Effector memory CD8-positive, alpha-beta T cell (primary cell): ENCODE data around the gene KIF2C.
"Not testable (repeated sequence)": the region's sequence is repeated elsewhere in the genome, so short reads cannot be mapped to it uniquely, and the experiment has no call there.

Experiments
- ATAC-seq: fragments of 150-1000 bp; cut with Tn5 transposase; replicated peaks from 2 replicates; pipeline ENCODE4 v1.10.0; 2021; ENCODE audit warnings: mild to moderate bottlenecking, moderate library complexity
- DNase-seq, 3 experiments: peaks; one replicate each; pipeline ENCODE4 v3.0.0; 2021
- H3K27ac Mint-ChIP-seq, 2 donors: one replicate each; pipeline ENCODE4 v1.8.0; 2022; ENCODE audit warnings: mild to moderate bottlenecking in 2 of 2, mixed read lengths in 2 of 2, moderate library complexity in 2 of 2
- H3K27me3 Mint-ChIP-seq, 2 donors: one replicate each; pipeline ENCODE4 v1.8.0; 2022; ENCODE audit warnings: mixed read lengths in 2 of 2
- H3K36me3 Mint-ChIP-seq: one replicate; pipeline ENCODE4 v1.8.0; 2022; ENCODE audit warnings: mild to moderate bottlenecking, moderate library complexity, mixed read lengths; ENCODE audit not compliant: insufficient read depth
- H3K4me1 Mint-ChIP-seq, 2 donors: one replicate each; pipeline ENCODE4 v1.8.0; 2022; ENCODE audit warnings: low read depth in 2 of 2, mixed read lengths in 2 of 2
- H3K4me3 Mint-ChIP-seq, 2 donors: one replicate each; pipeline ENCODE4 v1.8.0; 2022; ENCODE audit warnings: mild to moderate bottlenecking in 2 of 2, mixed read lengths in 2 of 2, moderate library complexity in 2 of 2
- H3K9me3 Mint-ChIP-seq, 2 donors: one replicate each; pipeline ENCODE4 v1.8.0; 2022; ENCODE audit warnings: mixed read lengths in 2 of 2

KIF2C gene

DNA sequence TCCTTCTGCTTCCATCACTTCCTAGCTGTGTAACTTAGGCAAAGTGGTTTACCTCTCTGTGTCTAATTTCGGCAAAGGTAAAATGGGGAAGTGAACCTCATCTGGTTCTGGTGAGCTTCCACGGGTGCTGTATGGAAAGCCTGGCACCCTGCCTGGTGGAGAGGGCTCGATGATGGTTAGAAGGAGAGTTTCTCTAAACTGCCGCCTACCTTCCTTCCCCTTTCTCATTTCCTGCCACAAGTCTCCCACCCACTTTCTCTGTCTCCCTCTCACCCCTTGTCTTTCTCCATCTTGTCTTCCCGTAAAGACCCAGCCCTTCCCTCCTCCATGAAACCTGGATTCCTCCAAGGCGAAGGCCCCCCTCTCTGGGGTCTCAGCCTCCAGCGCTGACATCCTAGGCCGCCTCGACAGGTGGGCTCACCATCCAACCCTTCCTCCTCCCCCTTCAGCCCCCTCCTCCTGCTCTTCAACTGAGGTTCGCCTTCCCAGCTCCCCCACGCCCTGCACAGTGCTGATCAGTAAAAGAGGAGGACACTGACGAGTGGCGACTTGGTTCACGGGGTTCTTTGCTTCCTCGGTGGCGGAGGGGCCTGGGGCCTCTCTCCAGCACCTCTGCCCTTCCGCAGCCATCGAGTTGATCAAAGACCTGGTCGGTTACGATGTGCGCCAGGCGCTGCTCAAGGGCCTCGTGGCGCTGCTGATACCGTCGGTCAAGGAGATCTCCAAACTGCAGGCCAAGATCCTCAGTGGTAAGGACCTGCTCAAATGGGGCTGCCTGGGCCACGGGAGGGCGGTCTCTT lies 15.9 kb upstream of the KIF2C start:
- Mint-ChIP-seq H3K36me3 (peaks cover 28% of the 10 kb centered on the region), H3K27ac (peak overlapping the region; percentile 77 to 89), H3K4me1 (peaks cover 27 to 46% of the 10 kb centered on the region in 2 donors), H3K4me3 (peak overlapping the region; percentile 46 to 77), H3K9me3 (no peaks in the 10 kb centered on the region), H3K27me3 (no peaks in the 10 kb centered on the region)
- ATAC-seq (no peak), DNase-seq (no peak)

DNA sequence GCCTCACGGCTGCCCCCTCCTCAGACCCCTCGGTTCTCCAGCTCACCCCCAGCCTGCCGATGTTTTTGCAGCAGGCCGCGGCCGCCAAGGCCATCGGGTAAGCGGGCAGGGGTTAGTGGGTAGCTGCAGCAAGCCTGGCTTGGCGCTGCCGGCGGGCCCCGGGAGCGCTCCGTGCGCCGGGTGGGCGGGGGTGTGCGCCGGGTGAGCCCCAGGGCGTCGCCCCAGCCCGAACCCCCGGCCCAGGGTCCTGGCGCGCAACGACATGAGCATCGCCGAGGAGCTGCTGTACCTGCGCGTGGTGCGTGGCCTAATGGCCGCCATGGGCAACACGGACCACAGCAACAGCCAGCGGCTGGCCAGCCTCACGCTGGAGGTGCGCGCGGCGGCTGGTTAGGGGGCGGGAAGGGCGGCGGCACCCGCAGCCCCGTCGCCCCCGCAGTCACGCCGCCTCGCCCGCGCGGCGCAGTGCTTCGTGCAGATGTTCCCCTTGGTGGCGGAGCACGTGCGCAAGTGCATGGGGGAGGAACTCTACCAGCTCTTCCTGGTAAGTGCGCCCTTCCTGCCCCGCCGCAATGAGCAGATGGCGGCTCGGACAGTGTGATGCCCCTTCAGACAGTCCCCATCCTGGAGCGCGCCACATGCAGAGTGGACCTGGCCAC lies 15.2 kb upstream of the KIF2C start:
- Mint-ChIP-seq H3K9me3 (no peaks in the 10 kb centered on the region), H3K27ac (peak overlapping the region; percentile 77 to 82), H3K4me1 (peaks cover 29 to 46% of the 10 kb centered on the region in 2 donors), H3K4me3 (peak overlapping the region; percentile 47 to 77), H3K36me3 (peaks cover 31% of the 10 kb centered on the region), H3K27me3 (no peaks in the 10 kb centered on the region)
- DNase-seq: no peak
- no peak for ATAC-seq

DNA sequence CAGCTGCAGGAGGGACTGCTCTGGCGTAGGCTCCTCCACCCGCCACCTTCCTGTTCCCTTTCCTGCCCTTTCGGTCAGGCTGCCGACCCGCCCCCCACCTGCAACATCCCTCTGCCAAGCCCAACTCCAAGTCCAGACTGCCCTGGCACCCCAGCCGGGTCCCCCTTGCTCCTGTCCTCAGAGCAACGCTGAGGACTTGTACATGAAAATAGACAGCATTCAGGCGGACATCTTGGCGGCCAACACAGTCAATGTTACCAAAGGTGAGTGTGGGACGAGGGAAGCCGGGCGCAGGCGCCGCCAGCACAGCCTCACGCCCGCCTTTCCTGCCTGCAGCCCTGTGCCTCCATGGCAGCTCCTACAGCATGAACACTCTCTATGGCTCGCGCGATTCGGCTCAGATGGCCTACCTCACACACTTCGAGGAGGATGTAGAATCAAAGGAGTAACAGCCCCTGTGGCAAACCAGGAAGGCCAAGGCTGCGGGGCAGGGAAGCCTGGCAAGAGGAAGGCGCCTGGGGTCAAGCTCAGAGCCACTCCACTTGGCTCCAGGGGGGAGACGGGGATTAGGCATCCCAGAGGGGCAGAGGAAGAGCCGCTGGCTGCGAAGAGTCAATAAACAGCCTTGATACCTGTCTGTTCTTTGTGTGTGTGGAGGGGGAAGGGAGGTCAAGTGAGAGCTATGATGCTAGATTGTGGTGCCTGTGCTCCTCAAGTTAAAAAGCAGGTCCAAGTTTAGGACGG lies 14.5 kb upstream of the KIF2C start:
- Mint-ChIP-seq H3K27ac (peak overlapping the region in 1 of 2 donors; percentile 82), H3K27me3 (no peaks in the 10 kb centered on the region), H3K4me1 (peaks cover 29 to 42% of the 10 kb centered on the region in 2 donors), H3K36me3 (peaks cover 34% of the 10 kb centered on the region), H3K9me3 (no peaks in the 10 kb centered on the region), H3K4me3 (peak overlapping the region; percentile 47 to 60)
- no peak for DNase-seq
- no peak for ATAC-seq

DNA sequence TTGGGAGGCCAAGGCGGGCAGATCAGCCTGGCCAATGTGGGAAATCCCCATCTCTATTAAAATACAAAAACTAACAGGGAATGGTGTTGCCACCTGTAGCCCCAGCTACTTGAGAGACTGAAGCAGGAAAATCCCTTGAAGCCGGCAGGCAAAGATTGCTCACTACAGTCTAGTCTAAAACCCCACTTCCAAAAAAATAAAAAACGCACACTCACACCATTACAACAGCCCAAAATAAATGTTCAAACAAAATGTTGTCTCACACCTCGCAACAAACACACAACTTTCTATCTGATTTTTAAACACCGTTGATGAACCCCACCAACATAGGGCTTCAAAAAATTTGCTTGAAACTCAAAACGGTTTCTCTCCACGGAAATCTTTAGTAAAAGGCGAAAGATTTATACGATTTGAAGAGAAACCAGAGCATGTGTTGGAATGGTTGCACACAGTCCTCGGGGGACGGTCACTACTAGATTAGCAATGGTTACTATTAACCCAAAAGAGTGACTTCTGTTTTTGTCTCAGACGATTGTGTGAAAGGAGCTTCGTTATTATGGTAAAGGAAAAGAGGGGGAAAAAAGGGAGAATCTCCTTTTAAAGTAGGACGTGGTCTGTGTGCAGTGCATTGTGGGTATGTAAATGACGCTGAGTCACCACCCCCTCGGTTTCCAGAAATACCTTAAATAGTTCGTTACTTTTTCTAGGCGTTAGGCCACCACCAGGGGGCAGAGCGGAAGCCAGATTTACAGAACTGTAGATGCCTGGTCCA lies 8.7 kb upstream of the KIF2C start, which contains the start of gene RNU5D-1:
Gene RNU5D-1, minus strand, starts transcription at position 430 of the 772 bp plus-strand sequence.
- H3K9me3 Mint-ChIP-seq: no peaks in the 10 kb centered on the region
- DNase-seq: peak; percentile 91 to 92 (median 92)
- peaks cover 23% of the 10 kb centered on the region for H3K36me3 Mint-ChIP-seq
- H3K4me1 Mint-ChIP-seq: peaks cover 4 to 15% of the 10 kb centered on the region in 2 donors
- peak within 1 kb of the TSS; percentile 28 to 74 for H3K4me3 Mint-ChIP-seq
- peak within 1 kb of the TSS; percentile 93 to 100 for H3K27ac Mint-ChIP-seq
- peak; percentile 76 for ATAC-seq
- no peaks in the 10 kb centered on the region for H3K27me3 Mint-ChIP-seq

DNA sequence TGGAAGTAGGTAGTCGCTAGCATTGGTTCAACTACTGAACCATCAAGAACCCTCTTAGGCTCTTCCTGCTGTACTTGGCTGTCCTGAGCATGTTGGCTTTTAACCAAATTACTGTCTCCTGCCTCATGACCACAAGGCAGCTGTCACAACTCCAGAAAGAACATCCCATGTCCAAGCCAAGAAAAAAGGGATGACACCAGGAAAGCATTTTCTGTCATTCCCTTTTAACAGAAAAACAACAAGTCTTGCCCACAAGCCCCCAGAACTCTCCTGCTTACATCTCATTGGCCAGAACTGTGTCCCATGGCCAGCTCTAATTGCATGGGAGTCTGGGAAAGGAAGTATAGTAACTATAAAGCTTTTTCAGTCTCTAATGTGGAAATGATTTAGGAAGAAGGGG lies 6.3 kb upstream of the KIF2C start:
- no peaks in the 10 kb centered on the region for H3K27me3 Mint-ChIP-seq
- DNase-seq: no peak
- no peak for ATAC-seq
- H3K27ac Mint-ChIP-seq: no peak overlapping the region
- H3K36me3 Mint-ChIP-seq: peaks cover 23% of the 10 kb centered on the region
- peaks cover 4 to 11% of the 10 kb centered on the region in 2 donors for H3K4me1 Mint-ChIP-seq
- no peaks in the 10 kb centered on the region for H3K9me3 Mint-ChIP-seq
- no peak overlapping the region for H3K4me3 Mint-ChIP-seq

DNA sequence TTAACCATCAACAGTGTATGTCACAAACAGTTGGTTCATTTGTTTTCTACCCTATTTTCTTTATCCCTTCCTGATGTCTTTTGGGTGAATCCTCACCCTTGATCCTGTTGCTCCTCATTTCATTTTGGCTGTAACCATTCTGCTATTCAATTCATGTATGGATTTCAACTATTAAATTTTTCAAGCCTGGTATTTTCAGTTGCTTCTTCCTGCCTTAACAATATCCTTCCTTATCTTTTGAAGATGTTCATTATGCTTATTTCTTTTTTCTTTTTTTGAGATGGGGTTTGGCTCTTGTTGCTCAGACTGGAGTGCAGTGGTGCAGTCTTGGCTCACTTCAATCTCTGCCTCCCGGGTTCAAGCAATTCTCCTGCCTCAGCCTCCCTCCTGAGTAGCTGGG lies 5.9 kb upstream of the KIF2C start:
- DNase-seq: no peak
- Mint-ChIP-seq H3K4me1 (peaks cover 4 to 11% of the 10 kb centered on the region in 2 donors), H3K27me3 (no peaks in the 10 kb centered on the region), H3K36me3 (peaks cover 20% of the 10 kb centered on the region), H3K4me3 (no peak overlapping the region), H3K9me3 (no peaks in the 10 kb centered on the region), H3K27ac (no peak overlapping the region)
- ATAC-seq: no peak

DNA sequence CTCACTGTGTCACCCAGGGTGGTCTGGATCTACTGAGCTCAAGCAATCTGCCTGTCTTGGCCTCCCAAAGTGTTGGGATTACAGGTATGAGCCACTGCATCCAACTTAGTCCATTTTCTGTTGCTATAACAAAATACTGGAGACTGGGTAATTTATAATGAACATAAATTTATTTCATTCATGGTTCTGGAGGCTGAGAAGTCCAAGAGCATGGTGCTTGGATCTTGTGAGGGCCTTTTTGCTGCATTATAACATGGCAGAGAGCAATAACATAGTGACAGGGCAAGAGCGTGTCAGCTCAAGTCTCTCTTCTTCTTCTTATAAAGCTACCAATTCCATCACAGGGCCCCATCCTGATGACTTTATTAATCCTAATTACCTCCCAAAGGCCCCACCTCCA lies 3.6 kb upstream of the KIF2C start:
- DNase-seq (no peak), ATAC-seq (no peak)
- Mint-ChIP-seq H3K4me3 (no peak overlapping the region), H3K27ac (no peak overlapping the region), H3K36me3 (peaks cover 12% of the 10 kb centered on the region), H3K4me1 (peaks cover 6 to 20% of the 10 kb centered on the region in 2 donors), H3K9me3 (no peaks in the 10 kb centered on the region), H3K27me3 (no peaks in the 10 kb centered on the region)

DNA sequence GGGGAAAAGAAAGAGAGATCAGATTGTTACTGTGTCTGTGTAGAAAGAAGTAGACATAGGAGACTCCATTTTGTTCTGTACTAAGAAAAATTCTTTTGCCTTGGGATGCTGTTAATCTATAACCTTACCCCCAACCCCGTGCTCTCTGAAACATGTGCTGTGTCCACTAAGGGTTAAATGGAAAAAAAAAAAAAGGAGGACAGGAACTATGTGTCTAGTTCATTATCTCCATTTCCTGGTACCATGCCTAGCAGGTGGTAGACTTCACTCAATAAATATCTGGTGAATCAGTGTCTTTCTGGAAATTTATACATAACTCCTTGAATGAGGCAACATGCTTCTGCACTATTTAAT lies 707 bp upstream of the KIF2C start:
- Mint-ChIP-seq H3K4me1 (peaks cover 6 to 19% of the 10 kb centered on the region in 2 donors), H3K4me3 (peak overlapping the region; percentile 87 to 89), H3K27ac (peak overlapping the region; percentile 88 to 91)
- DNase-seq, H3K36me3 Mint-ChIP-seq, H3K9me3 Mint-ChIP-seq, H3K27me3 Mint-ChIP-seq: not testable (repeated sequence)
- peak; percentile 4 for ATAC-seq

DNA sequence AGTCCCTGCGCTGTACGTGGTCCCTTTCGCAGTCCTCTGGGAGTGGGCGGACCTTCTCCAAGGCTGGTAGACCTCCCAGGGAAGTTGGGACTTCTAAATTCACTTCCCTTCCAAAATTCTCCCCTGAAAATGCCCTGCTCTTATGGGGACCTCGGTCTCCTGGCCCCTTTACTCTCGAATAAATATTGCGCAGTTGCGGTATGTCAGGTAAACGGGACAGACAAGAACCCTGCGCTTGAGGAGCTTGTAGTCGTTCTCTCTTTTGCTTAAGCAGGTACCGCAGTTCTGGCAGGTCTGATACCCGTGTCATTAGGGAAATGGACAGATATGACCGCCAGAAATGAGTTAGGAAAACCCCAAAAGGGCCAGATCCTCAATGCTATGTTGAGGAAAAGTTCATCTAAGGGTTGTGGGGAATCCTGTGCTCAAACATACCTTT lies 561 bp downstream of the KIF2C start:
- H3K4me1 Mint-ChIP-seq: peaks cover 6 to 19% of the 10 kb centered on the region in 2 donors
- ATAC-seq: no peak
- H3K4me3 Mint-ChIP-seq: peak overlapping the region; percentile 87 to 89
- H3K36me3 Mint-ChIP-seq: peaks cover 6% of the 10 kb centered on the region
- H3K27ac Mint-ChIP-seq: peak overlapping the region; percentile 88 to 91
- DNase-seq: no peak
- H3K27me3 Mint-ChIP-seq: no peaks in the 10 kb centered on the region
- H3K9me3 Mint-ChIP-seq: no peaks in the 10 kb centered on the region

DNA sequence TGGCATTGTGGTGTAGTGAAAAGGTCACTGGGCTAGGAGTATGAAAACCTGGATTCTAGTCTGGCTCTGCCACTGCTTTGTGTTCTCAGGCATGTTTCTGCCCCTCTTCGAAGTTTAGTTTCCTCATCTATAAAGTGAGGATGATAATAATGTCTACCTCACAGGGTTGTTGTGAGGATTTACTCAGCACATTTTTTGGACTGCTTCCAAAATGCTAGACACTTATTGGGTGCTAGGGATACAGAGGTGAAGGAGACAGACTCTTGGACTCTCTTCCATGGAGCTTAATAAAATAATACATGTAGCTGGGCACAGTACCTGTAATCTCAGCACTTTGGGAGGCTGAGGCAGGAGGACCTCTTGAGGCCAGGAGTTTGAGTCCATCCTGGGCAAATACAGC lies 3.6 kb downstream of the KIF2C start:
- Mint-ChIP-seq H3K4me3 (no peak overlapping the region), H3K4me1 (peaks cover 6 to 19% of the 10 kb centered on the region in 2 donors), H3K9me3 (no peaks in the 10 kb centered on the region), H3K27me3 (no peaks in the 10 kb centered on the region), H3K27ac (peak overlapping the region in 1 of 2 donors; percentile 33), H3K36me3 (peaks cover 6% of the 10 kb centered on the region)
- no peak for ATAC-seq
- DNase-seq: no peak

DNA sequence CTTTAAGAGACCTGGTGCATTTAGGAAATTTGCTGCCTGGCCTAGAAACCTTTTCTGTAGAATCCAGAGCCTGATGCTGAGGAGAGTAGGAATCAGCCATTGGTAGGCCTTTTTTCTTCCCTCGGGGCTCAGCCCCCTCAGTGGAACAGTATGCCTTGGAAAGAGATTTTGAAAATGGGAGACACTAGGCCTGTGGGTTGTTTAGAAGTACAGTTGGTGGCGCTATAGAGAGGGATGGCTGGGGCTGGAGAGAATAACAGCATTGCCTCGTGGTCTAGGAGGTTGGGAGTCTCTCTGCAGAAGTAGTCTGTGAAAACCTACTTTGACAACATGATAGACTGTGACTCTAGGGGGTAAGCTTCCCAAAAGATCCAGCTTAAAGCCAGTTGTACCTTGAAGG lies 8.2 kb downstream of the KIF2C start:
- Mint-ChIP-seq H3K4me3 (no peak overlapping the region), H3K4me1 (no peaks in the 10 kb centered on the region), H3K9me3 (no peaks in the 10 kb centered on the region), H3K27ac (no peak overlapping the region), H3K27me3 (no peaks in the 10 kb centered on the region), H3K36me3 (no peaks in the 10 kb centered on the region)
- no peak for ATAC-seq
- no peak for DNase-seq

DNA sequence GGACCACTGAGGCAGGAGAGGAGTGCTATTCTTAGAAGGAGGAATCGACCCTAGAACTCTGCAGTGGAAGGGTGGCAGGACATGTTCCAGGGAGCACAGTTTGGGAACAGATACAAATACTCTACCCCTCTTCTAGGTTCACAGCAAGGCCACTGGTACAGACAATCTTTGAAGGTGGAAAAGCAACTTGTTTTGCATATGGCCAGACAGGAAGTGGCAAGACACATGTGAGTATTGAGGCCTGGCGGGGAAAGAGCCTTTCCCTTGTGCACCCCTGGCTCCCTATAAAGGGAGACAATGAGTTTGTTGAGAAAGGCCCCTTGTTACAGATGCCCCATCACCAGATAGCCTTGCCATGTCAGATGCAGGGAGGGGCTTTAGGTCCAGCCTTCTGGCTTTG lies 17.8 kb downstream of the KIF2C start:
- ATAC-seq: no peak
- peak overlapping the region; percentile 17 to 20 for H3K27ac Mint-ChIP-seq
- H3K36me3 Mint-ChIP-seq: no peaks in the 10 kb centered on the region
- no peaks in the 10 kb centered on the region for H3K9me3 Mint-ChIP-seq
- H3K27me3 Mint-ChIP-seq: no peaks in the 10 kb centered on the region
- H3K4me1 Mint-ChIP-seq: peaks cover 0 to 4% of the 10 kb centered on the region in 2 donors
- H3K4me3 Mint-ChIP-seq: no peak overlapping the region
- no peak for DNase-seq

DNA sequence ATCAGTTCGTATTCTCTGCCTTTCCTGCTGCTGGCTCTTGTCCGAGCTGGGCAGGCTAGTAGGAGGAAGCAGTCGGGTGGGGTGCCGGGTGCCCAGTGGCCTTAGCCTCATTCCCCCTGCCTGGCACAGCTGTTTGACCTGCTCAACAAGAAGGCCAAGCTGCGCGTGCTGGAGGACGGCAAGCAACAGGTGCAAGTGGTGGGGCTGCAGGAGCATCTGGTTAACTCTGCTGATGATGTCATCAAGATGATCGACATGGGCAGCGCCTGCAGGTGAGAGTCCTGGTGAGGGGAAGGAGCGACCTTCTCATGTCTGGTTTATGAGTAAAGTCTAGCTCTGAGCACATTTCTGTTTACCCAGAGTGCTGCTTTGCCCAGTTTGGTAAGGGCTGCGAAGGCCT lies 19.4 kb downstream of the KIF2C start:
- H3K27ac Mint-ChIP-seq: no peak overlapping the region
- ATAC-seq: no peak
- peaks cover 2% of the 10 kb centered on the region for H3K36me3 Mint-ChIP-seq
- H3K9me3 Mint-ChIP-seq: no peaks in the 10 kb centered on the region
- H3K4me1 Mint-ChIP-seq: peaks cover 0 to 4% of the 10 kb centered on the region in 2 donors
- DNase-seq: no peak
- no peak overlapping the region for H3K4me3 Mint-ChIP-seq
- H3K27me3 Mint-ChIP-seq: no peaks in the 10 kb centered on the region
